Stimulated activated naive CD8-positive, alpha-beta T cell treated with anti-CD3 and anti-CD28 coated beads, Interleukin-15, amount 100 ng/mL, for 72 hours (primary cell): Measurements from ENCODE around the gene MADD.

Source experiments
- ATAC-seq: fragments of 150-1000 bp; cut with Tn5 transposase; 2 replicates; pipeline ENCODE4 v1.10.0; 2021; ENCODE audit warnings: mild to moderate bottlenecking, moderate library complexity
- DNase-seq, 2 donors: peaks; one replicate each; pipeline ENCODE4 v3.0.0; 2021 to 2022
- H3K27ac Mint-ChIP-seq, 2 donors: one replicate each; pipeline ENCODE4 v1.8.0; 2022; ENCODE audit warnings: mild to moderate bottlenecking in 2 of 2, mixed read lengths in 2 of 2, moderate library complexity in 2 of 2
- H3K27me3 Mint-ChIP-seq: one replicate; pipeline ENCODE4 v1.8.0; 2022; ENCODE audit warnings: mixed read lengths
- H3K4me1 Mint-ChIP-seq: one replicate; pipeline ENCODE4 v1.8.0; 2022; ENCODE audit warnings: mild to moderate bottlenecking, mixed read lengths
- H3K4me3 Mint-ChIP-seq, 2 donors: one replicate each; pipeline ENCODE4 v1.8.0; 2022; ENCODE audit warnings: mild to moderate bottlenecking in 2 of 2, mixed read lengths in 2 of 2, moderate library complexity in 1 of 2
- H3K9me3 Mint-ChIP-seq, 2 donors: one replicate each; pipeline ENCODE4 v1.8.0; 2022; ENCODE audit warnings: mixed read lengths in 2 of 2

MADD gene

GRCh38 chr11:47278769-47279168 lies 8.8 kb downstream of the MADD start:
- Mint-ChIP-seq H3K27ac (no peak overlapping the region), H3K27me3 (no peaks in the 10 kb centered on the region), H3K4me1 (peaks cover 6% of the 10 kb centered on the region), H3K9me3 (no peaks in the 10 kb centered on the region), H3K4me3 (no peak overlapping the region)
- DNase-seq (no peak), ATAC-seq (no peak)

DNA sequence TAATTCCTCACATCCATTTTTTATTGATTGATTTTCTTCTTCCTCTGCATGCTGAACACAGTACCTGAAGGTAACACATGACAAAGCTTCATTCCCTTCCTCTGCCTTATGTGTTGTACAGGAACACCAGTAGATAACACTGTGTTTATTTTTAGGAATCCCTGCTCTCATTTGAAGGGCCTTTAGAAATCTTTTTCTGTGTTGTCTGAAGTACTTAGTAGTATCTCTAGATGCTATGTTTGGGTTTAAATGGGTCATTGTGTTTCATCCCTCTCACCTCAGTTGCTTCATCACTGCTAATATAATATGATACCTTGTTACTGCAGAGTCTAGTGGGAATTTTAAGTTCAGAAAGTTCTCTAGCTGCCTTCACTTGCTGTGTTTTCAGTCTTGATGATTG lies 10.2 kb downstream of the MADD start:
- Mint-ChIP-seq H3K4me1 (no peaks in the 10 kb centered on the region), H3K27me3 (no peaks in the 10 kb centered on the region), H3K9me3 (no peaks in the 10 kb centered on the region), H3K4me3 (no peak overlapping the region), H3K27ac (peak overlapping the region in 1 of 2 donors; percentile 10)
- ATAC-seq (no peak), DNase-seq (no peak)

DNA sequence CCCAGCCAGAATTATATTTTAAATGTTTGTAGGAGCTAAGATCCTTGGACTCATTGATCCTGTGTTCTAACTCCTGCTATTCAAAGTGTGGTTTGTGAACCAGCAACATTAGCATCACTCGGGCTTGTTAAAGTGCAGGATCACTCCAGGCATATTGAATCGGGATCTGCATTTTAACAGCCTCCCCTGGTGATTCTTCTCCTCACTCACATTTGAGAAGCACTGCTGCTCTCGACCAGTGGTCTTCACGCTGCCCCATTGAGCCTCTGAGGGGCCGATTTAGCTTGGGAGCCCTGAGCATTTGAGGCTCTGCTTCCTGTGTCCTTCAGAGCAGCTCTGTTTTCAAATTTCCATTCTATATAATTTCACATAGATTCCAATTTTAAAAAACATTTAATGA lies 10.9 kb downstream of the MADD start:
- H3K27me3 Mint-ChIP-seq, result no peaks in the 10 kb centered on the region
- no peak overlapping the region for H3K4me3 Mint-ChIP-seq
- no peaks in the 10 kb centered on the region for H3K4me1 Mint-ChIP-seq
- H3K9me3 Mint-ChIP-seq, result no peaks in the 10 kb centered on the region
- H3K27ac Mint-ChIP-seq, result no peak overlapping the region
- no peak for DNase-seq
- no peak for ATAC-seq

DNA sequence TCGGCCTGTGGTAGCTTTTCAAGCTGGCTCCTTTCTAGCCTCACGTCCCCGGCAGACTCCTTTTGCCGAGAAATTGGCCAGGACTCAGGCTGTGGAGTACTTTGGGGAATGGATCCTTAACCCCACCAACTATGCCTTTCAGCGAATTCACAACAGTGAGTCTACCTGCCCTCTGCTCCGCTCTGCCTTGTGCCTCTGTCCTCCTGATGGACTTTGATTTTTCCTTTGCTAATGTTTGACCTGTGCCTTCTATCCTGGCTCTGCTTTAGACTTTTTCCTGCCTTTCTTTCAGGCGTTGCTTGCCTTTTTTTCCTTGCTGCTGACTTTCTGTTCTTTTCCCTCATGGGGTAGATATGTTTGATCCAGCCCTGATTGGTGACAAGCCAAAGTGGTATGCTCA lies 12.5 kb downstream of the MADD start:
- no peak for ATAC-seq
- no peak overlapping the region for H3K4me3 Mint-ChIP-seq
- H3K4me1 Mint-ChIP-seq, result no peaks in the 10 kb centered on the region
- no peaks in the 10 kb centered on the region for H3K9me3 Mint-ChIP-seq
- no peaks in the 10 kb centered on the region for H3K27me3 Mint-ChIP-seq
- DNase-seq, result no peak
- no peak overlapping the region for H3K27ac Mint-ChIP-seq

- H3K27ac Mint-ChIP-seq, result no peak overlapping the region
These were observed 14.2 kb downstream of the MADD start for GRCh38 chr11:47284151-47284550.

GRCh38 chr11:47285969-47286770 lies 16.2 kb downstream of the MADD start:
- Mint-ChIP-seq H3K27me3 (no peaks in the 10 kb centered on the region), H3K4me1 (no peaks in the 10 kb centered on the region), H3K27ac (peak overlapping the region in 1 of 2 donors; percentile 37), H3K9me3 (no peaks in the 10 kb centered on the region), H3K4me3 (no peak overlapping the region)
- DNase-seq (no peak), ATAC-seq (no peak)

More at GRCh38 chr11:47284151-47284550, 14.2 kb downstream of the MADD start:
- no peak overlapping the region for H3K4me3 Mint-ChIP-seq
- no peaks in the 10 kb centered on the region for H3K4me1 Mint-ChIP-seq
- H3K27me3 Mint-ChIP-seq, result no peaks in the 10 kb centered on the region
- no peak for DNase-seq
- ATAC-seq, result no peak
- H3K9me3 Mint-ChIP-seq, result no peaks in the 10 kb centered on the region

DNA sequence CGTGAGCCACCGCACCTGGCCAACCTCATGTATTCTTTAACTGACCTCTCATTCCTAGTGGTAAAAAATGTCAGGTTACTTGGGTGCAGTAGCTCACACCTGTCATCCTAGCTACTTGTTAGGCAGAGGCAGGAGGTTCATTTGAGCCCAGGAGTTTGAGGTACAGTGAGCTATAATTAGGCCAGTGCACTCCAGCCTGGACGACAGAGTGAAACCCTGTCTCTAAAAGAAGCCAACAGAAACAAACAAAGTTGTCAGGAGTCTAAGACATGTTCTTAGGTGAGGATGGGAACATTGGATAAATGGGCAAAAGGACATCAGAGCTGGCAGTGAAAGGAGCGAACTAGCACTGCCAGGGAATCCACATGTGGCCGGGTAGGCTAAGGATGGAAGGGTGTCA lies 18.1 kb downstream of the MADD start:
- Mint-ChIP-seq H3K27me3 (no peaks in the 10 kb centered on the region), H3K9me3 (no peaks in the 10 kb centered on the region), H3K27ac (no peak overlapping the region), H3K4me3 (no peak overlapping the region), H3K4me1 (no peaks in the 10 kb centered on the region)
- no peak for DNase-seq
- no peak for ATAC-seq

DNA sequence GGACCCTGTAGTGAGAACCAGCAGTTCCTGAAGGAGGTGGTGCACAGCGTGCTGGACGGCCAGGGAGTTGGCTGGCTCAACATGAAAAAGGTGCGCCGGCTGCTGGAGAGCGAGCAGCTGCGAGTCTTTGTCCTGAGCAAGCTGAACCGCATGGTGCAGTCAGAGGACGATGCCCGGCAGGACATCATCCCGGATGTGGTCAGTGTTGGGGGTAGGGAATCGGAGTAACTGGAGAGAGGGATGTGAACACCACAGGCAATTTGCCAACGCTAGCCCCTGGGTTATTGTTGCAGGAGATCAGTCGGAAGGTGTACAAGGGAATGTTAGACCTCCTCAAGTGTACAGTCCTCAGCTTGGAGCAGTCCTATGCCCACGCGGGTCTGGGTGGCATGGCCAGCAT lies 19.9 kb downstream of the MADD start:
- no peaks in the 10 kb centered on the region for H3K27me3 Mint-ChIP-seq
- H3K9me3 Mint-ChIP-seq, result no peaks in the 10 kb centered on the region
- H3K4me3 Mint-ChIP-seq, result no peak overlapping the region
- no peaks in the 10 kb centered on the region for H3K4me1 Mint-ChIP-seq
- H3K27ac Mint-ChIP-seq, result peak overlapping the region in 1 of 2 donors; percentile 48
- no peak for DNase-seq
- ATAC-seq, result no peak

DNA sequence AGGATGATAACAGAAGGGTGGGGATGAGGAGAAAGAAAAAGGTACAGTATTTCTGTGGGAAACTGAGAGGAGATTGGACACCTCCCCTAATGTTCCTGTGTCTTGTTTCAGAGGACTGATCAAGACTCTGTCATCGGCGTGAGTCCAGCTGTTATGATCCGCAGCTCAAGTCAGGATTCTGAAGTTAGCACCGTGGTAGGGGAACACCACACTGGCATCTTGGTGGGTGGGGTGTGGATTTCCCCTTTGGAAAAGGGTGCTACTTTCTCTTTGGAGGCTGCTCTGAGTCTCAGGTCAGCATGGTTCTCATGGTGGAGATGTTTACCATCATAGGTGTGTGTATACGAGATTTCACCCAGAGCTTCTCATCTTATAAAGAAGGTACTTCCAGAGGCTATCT lies 25.5 kb downstream of the MADD start:
- Mint-ChIP-seq H3K27me3 (no peaks in the 10 kb centered on the region), H3K9me3 (no peaks in the 10 kb centered on the region), H3K4me1 (peaks cover 7% of the 10 kb centered on the region), H3K4me3 (no peak overlapping the region), H3K27ac (peak overlapping the region; percentile 23 to 94)
- no peak for DNase-seq
- no peak for ATAC-seq

GRCh38 chr11:47296045-47296444 lies 26.1 kb downstream of the MADD start:
- Mint-ChIP-seq H3K27me3 (no peaks in the 10 kb centered on the region), H3K9me3 (no peaks in the 10 kb centered on the region), H3K4me3 (no peak overlapping the region), H3K27ac (peak overlapping the region; percentile 23 to 94), H3K4me1 (peaks cover 7% of the 10 kb centered on the region)
- DNase-seq, result no peak
- no peak for ATAC-seq

GRCh38 chr11:47299078-47299477 lies 29.1 kb downstream of the MADD start:
- no peak overlapping the region for H3K4me3 Mint-ChIP-seq
- H3K9me3 Mint-ChIP-seq, result peaks cover 8 to 12% of the 10 kb centered on the region in 2 donors
- H3K27me3 Mint-ChIP-seq, result no peaks in the 10 kb centered on the region
- H3K27ac Mint-ChIP-seq, result no peak overlapping the region
- peaks cover 25% of the 10 kb centered on the region for H3K4me1 Mint-ChIP-seq
- ATAC-seq (no peak), DNase-seq (no peak)

- H3K4me3 Mint-ChIP-seq, result no peak overlapping the region
- peak overlapping the region in 1 of 2 donors; percentile 59 for H3K27ac Mint-ChIP-seq
- H3K27me3 Mint-ChIP-seq, result no peaks in the 10 kb centered on the region
- DNase-seq, result no peak
- ATAC-seq, result no peak
- H3K9me3 Mint-ChIP-seq, result peaks cover 8 to 12% of the 10 kb centered on the region in 2 donors
- peaks cover 18% of the 10 kb centered on the region for H3K4me1 Mint-ChIP-seq
These were observed 32.9 kb downstream of the MADD start for GRCh38 chr11:47302853-47303252.

- ATAC-seq, result no peak
- H3K27ac Mint-ChIP-seq, result peak overlapping the region in 1 of 2 donors; percentile 63
- peaks cover 18% of the 10 kb centered on the region for H3K4me1 Mint-ChIP-seq
- H3K4me3 Mint-ChIP-seq, result no peak overlapping the region
- H3K9me3 Mint-ChIP-seq, result peaks cover 8 to 12% of the 10 kb centered on the region in 2 donors
- DNase-seq, result no peak
- H3K27me3 Mint-ChIP-seq, result no peaks in the 10 kb centered on the region
These were observed 36.0 kb downstream of the MADD start for GRCh38 chr11:47305734-47306483.

- DNase-seq (no peak), ATAC-seq (no peak)
- no peaks in the 10 kb centered on the region for H3K27me3 Mint-ChIP-seq
- H3K4me3 Mint-ChIP-seq, result no peak overlapping the region
- peak overlapping the region in 1 of 2 donors; percentile 5 for H3K27ac Mint-ChIP-seq
- peaks cover 8 to 9% of the 10 kb centered on the region in 2 donors for H3K9me3 Mint-ChIP-seq
- H3K4me1 Mint-ChIP-seq, result peaks cover 14% of the 10 kb centered on the region
These were observed 36.5 kb downstream of the MADD start for GRCh38 chr11:47306484-47306844.

DNA sequence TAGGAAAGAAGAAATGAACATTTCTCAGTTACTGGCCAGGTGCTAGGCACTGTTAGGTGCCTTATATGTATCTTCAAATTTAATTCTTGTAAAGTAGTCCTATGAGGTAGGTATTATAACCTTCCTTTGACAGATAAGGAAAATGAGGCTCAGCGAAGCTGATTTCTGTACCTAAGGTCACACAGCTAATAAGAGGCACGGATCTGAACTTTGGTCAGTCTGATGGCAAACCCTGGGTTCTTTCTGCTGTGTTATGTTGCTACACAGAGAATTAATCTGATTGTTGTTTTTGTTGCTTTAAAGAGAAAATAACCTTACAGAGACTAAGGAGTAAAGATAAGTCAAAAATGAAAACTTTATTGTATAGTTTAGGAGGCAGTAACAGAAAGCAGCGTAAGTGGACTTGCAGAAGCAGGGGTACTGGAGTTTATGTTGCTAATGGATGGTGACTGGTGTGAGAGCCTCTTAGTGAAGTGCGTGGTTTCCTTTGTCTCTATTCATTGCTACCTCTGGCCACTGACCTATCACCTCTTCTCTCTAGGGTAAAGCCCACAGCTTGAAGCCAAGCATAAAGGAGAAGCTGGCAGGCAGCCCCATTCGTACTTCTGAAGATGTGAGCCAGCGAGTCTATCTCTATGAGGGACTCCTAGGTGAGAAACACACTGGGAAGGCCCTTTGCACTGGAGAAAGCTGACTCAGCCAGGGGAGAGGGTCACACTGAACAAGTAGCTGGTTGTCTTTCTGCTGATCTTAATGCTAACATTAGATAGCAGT lies 38.3 kb downstream of the MADD start:
- H3K27ac Mint-ChIP-seq, result no peak overlapping the region
- no peak overlapping the region for H3K4me3 Mint-ChIP-seq
- no peaks in the 10 kb centered on the region for H3K27me3 Mint-ChIP-seq
- ATAC-seq (no peak), DNase-seq (no peak)
- H3K4me1 Mint-ChIP-seq, result no peaks in the 10 kb centered on the region
- no peaks in the 10 kb centered on the region for H3K9me3 Mint-ChIP-seq

GRCh38 chr11:47314992-47315391 lies 45.1 kb downstream of the MADD start:
- H3K4me1 Mint-ChIP-seq, result no peaks in the 10 kb centered on the region
- H3K27ac Mint-ChIP-seq, result no peak overlapping the region
- H3K9me3 Mint-ChIP-seq, result no peaks in the 10 kb centered on the region
- no peak for ATAC-seq
- H3K27me3 Mint-ChIP-seq, result no peaks in the 10 kb centered on the region
- no peak for DNase-seq
- H3K4me3 Mint-ChIP-seq, result no peak overlapping the region
